GM19438 (cell line): Measurements from ENCODE around the gene MYO1D.
A peak's percentile ranks its signal among the peaks of the same experiment; 100 is the strongest.

Experiments
- ATAC-seq: cut with Tn5 transposase; IDR thresholded peaks from one replicate; pipeline ENCODE4 v1.9.1; 2021; ENCODE audit warnings: low read depth; ENCODE audit not compliant: unreplicated experiment

MYO1D gene

GRCh38 chr17:32497431-32498205 is 379.3 kb downstream of the MYO1D start:
- ATAC-seq, result no peak

- ATAC-seq, result no peak
Observed at GRCh38 chr17:32496395-32497073, 380.4 kb downstream of the MYO1D start.

GRCh38 chr17:32495359-32496231 is 381.3 kb downstream of the MYO1D start:
- no peak for ATAC-seq

- no peak for ATAC-seq
Observed at GRCh38 chr17:32494621-32495358, 382.1 kb downstream of the MYO1D start.

GRCh38 chr17:32493976-32494513 is 382.9 kb downstream of the MYO1D start:
- no peak for ATAC-seq

- ATAC-seq, result no peak
Observed at GRCh38 chr17:32493571-32493970, 383.4 kb downstream of the MYO1D start.

GRCh38 chr17:32492648-32493289 is 384.2 kb downstream of the MYO1D start:
- no peak for ATAC-seq

GRCh38 chr17:32492264-32492589 is 384.7 kb downstream of the MYO1D start:
- no peak for ATAC-seq

GRCh38 chr17:32491371-32492263 is 385.3 kb downstream of the MYO1D start:
- no peak for ATAC-seq

- no peak for ATAC-seq
Observed at GRCh38 chr17:32490101-32490482, 386.8 kb downstream of the MYO1D start.

- ATAC-seq, result no peak
Observed at GRCh38 chr17:32489320-32490100, 387.4 kb downstream of the MYO1D start.

- ATAC-seq, result no peak
Observed at GRCh38 chr17:32488604-32489180, 388.2 kb downstream of the MYO1D start.

GRCh38 chr17:32488177-32488542 is 388.8 kb downstream of the MYO1D start:
- no peak for ATAC-seq

GRCh38 chr17:32487473-32488176 is 389.3 kb downstream of the MYO1D start:
- no peak for ATAC-seq

- ATAC-seq, result peak; percentile 45
Observed at GRCh38 chr17:32486701-32487472, 390.0 kb downstream of the MYO1D start, which contains the start of gene CDK5R1. CDK5R1 (plus strand) TSS chr17:32486993; CDS start chr17:32487621, 628 bp downstream.

GRCh38 chr17:32486111-32486700 is 390.7 kb downstream of the MYO1D start:
- ATAC-seq, result peak; percentile 34
